Ovary (tissue), 3 donors: ENCODE measurements around the gene TBC1D8.

ENCODE experiments used
- POLR2A ChIP-seq: fragments of 450-650 bp; IDR thresholded peaks from one replicate; pipeline ENCODE4 v1.6.1; 2017; ENCODE audit warnings: antibody characterized with exemption, mild to moderate bottlenecking, moderate library complexity
- TF ChIP-seq, protein P1 (sequence below), 3 donors: fragments of 450-650 bp in 2 of 3; fragments of 200-600 bp in 1 of 3; IDR thresholded peaks; one replicate each; pipeline versions ENCODE4 v1.5.1 to v1.8.0; 2016 to 2022; ENCODE audit warnings: antibody characterized with exemption in 3 of 3, mild to moderate bottlenecking in 1 of 3
- donor health status: DM: no; HTN: no; CAD: no.

- TF ChIP-seq POLR2A = no peak
- TF ChIP-seq, protein P1, sequence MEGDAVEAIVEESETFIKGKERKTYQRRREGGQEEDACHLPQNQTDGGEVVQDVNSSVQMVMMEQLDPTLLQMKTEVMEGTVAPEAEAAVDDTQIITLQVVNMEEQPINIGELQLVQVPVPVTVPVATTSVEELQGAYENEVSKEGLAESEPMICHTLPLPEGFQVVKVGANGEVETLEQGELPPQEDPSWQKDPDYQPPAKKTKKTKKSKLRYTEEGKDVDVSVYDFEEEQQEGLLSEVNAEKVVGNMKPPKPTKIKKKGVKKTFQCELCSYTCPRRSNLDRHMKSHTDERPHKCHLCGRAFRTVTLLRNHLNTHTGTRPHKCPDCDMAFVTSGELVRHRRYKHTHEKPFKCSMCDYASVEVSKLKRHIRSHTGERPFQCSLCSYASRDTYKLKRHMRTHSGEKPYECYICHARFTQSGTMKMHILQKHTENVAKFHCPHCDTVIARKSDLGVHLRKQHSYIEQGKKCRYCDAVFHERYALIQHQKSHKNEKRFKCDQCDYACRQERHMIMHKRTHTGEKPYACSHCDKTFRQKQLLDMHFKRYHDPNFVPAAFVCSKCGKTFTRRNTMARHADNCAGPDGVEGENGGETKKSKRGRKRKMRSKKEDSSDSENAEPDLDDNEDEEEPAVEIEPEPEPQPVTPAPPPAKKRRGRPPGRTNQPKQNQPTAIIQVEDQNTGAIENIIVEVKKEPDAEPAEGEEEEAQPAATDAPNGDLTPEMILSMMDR (IDR thresholded peaks at IDR 0.05) = no peak
These were observed 132.2 kb downstream of the TBC1D8 start for GRCh38 chr2:101018934-101019333.
